GM08714 (cell line): ENCODE results near the gene NAA60.

Experiments
- H3K4me3 ChIP-seq: fragments of 200-500 bp; sonication (Bioruptor generic); 2 replicates; pipeline ENCODE4 v1.5.1; 2014; ENCODE audit warnings: mild to moderate bottlenecking, low read length, inconsistent platforms
- ZNF274 ChIP-seq: IDR thresholded peaks from 2 replicates; pipeline ENCODE4 v1.6.1; 2012; ENCODE audit warnings: mild to moderate bottlenecking, low read depth, low read length

Gene NAA60

GRCh38 chr16:3457434-3458252, 14.2 kb downstream of the NAA60 start:
- no peak for TF ChIP-seq ZNF274

GRCh38 chr16:3458278-3458851, 14.9 kb downstream of the NAA60 start:
- H3K4me3 ChIP-seq, result peak overlapping the region; percentile 81
- no peak for TF ChIP-seq ZNF274

More at GRCh38 chr16:3457434-3458252, 14.2 kb downstream of the NAA60 start:
- H3K4me3 ChIP-seq, result peak overlapping the region; percentile 81

- peak overlapping the region; percentile 81 for H3K4me3 ChIP-seq
- no peak for TF ChIP-seq ZNF274
These were observed 15.4 kb downstream of the NAA60 start for GRCh38 chr16:3458852-3459361.

- H3K4me3 ChIP-seq, result peak overlapping the region; percentile 81
- no peak for TF ChIP-seq ZNF274
These were observed 16.1 kb downstream of the NAA60 start for GRCh38 chr16:3459401-3460090.

- TF ChIP-seq ZNF274, result no peak
- H3K4me3 ChIP-seq, result peak overlapping the region; percentile 81; the same call in 1 of the 2 replicates
These were observed 16.6 kb downstream of the NAA60 start for GRCh38 chr16:3460121-3460520.

- TF ChIP-seq ZNF274, result no peak
- no peak overlapping the region for H3K4me3 ChIP-seq
These were observed 17.1 kb downstream of the NAA60 start for GRCh38 chr16:3460585-3460984.

- H3K4me3 ChIP-seq, result no peak overlapping the region
- no peak for TF ChIP-seq ZNF274
These were observed 17.7 kb downstream of the NAA60 start for GRCh38 chr16:3461151-3461550.

- no peak overlapping the region for H3K4me3 ChIP-seq
- TF ChIP-seq ZNF274, result no peak
These were observed 21.8 kb downstream of the NAA60 start for GRCh38 chr16:3465301-3465700.

- TF ChIP-seq ZNF274, result no peak
- H3K4me3 ChIP-seq, result no peak overlapping the region
These were observed 22.6 kb downstream of the NAA60 start for GRCh38 chr16:3465911-3466584.

GRCh38 chr16:3467182-3467581, 23.7 kb downstream of the NAA60 start:
- TF ChIP-seq ZNF274, result no peak

GRCh38 chr16:3467921-3468320, 24.4 kb downstream of the NAA60 start:
- no peak overlapping the region for H3K4me3 ChIP-seq
- TF ChIP-seq ZNF274, result no peak

More at GRCh38 chr16:3467182-3467581, 23.7 kb downstream of the NAA60 start:
- no peak overlapping the region for H3K4me3 ChIP-seq

- H3K4me3 ChIP-seq, result no peak overlapping the region
- TF ChIP-seq ZNF274, result no peak
These were observed 25.0 kb downstream of the NAA60 start for GRCh38 chr16:3468501-3468900.

- no peak for TF ChIP-seq ZNF274
- no peak overlapping the region for H3K4me3 ChIP-seq
These were observed 26.3 kb downstream of the NAA60 start for GRCh38 chr16:3469736-3470135.

- no peak for TF ChIP-seq ZNF274
- H3K4me3 ChIP-seq, result no peak overlapping the region
These were observed 27.2 kb downstream of the NAA60 start for GRCh38 chr16:3470723-3471122.
